Stimulated activated CD4-positive, alpha-beta T cell treated with anti-CD3 and anti-CD28 coated beads, TNF-alpha, amount 100 ng/mL, for 1 hour (primary cell): ENCODE measurements around the gene CGRRF1.

ENCODE experiments used
- DNase-seq, 3 donors: peaks; one replicate each; pipeline ENCODE4 v3.0.0-alpha.2; 2020; ENCODE audit warnings: low read depth in 3 of 3, low spot score in 1 of 3

The CGRRF1 gene

DNA sequence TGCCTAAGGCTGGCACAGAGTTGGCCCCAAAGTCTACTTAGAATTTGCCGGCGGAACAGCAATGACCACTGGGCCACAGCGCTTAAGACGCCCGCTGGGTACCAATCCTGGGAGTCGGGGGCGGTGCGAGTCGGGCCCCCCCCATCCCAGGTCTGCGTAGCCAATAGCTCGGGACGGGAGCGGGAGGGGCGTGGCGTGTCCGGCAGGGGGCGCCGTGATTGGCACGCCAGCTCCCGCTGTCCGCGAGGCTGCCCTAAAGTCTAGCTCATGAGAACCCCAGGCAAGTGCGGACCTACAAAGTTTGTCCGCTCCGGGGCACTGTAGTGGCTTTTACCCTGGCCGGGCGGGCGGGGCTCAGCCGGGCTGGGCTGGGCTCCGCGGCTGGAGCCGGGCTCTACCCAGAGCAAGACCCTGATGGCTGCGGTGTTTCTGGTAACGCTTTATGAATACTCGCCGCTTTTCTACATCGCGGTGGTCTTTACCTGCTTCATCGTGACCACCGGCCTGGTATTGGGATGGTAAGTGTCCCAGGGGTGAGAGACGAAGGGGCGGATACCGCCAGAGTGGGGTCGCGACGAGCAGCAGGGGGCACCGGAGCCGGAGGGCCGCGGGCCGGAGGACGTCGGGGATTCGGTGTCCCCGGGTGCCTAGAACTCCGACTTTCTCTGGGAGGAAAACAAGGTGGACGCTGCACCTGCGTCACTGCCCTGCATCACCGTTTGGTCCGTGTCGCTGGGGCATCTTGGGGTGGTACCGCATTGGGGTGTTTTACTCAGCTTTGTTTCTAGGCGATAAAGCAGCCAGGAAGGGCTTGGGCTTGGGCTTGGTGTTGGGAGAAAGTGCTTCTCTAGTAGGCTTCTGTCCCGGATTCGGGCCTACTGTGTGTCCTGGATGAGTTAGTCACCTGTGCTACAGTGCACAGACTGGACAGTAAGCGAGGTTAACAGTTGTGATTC lies at the start of gene CGRRF1:
TSS of gene CGRRF1 (plus strand) at position 361 of the 956 bp plus-strand sequence. CDS start at position 415, 54 bp downstream.
- peak; percentile 84 to 95 (median 88) for DNase-seq

DNA sequence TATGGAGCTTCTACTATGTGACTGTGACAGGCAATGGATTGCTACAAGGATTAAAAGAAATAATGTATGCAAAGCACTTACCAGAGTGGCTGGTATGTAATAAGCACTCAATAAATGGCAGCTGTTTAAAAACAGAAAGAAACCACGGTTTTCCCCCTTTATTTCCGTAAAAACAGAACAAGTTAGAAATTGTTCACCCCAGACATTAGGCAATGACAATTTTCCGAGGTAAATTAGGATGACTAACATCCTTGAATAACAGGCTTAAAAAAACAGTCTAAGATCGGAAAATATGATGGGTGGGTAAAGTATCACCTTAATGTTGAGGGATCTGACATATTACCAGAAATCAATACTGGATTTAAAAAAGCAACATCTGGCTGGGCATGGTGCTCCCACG lies 47.7 kb upstream of the CGRRF1 start:
- DNase-seq = no peak

DNA sequence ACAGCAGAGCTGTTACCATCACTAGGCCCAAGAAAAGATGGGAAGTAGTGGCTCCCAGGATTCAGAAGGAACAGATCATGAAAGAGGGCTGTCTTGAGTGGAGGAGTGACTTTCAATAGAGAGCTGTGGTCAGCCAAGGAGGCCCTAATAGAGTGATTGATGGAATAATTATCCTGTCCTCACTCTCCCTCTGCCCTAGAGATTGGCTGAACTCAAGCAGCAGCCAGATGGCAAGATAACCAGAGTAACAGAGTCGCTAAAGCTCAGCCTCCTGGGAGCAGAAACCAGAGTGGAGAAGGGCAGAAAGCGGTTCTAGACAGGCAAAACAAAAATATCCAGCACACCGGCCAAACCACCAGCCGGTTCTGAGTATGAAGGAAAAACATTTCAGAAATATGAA lies 44.1 kb upstream of the CGRRF1 start:
- no peak for DNase-seq

- no peak for DNase-seq
Measured at GRCh38 chr14:54467280-54467679, 42.4 kb upstream of the CGRRF1 start.

DNA sequence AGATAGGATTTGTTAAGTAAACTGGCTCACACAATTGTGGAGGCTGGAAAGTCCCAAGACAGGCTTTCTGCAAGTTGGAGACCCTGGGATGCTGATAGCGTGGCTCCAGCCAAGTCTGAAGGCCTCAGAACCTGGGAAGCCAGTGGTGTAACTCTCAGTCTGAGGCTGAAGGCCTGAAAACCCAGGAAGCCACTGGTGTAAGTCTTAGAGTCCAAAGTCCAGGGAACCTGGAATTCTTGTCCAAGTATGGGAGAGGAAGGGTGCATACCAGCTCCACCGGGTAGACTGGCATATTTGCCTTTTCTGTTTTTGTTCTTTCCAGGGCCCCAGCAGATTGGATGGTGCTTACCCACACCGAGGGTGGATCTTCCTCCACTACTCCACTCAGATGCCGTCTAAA lies 39.0 kb upstream of the CGRRF1 start:
- DNase-seq = no peak

DNA sequence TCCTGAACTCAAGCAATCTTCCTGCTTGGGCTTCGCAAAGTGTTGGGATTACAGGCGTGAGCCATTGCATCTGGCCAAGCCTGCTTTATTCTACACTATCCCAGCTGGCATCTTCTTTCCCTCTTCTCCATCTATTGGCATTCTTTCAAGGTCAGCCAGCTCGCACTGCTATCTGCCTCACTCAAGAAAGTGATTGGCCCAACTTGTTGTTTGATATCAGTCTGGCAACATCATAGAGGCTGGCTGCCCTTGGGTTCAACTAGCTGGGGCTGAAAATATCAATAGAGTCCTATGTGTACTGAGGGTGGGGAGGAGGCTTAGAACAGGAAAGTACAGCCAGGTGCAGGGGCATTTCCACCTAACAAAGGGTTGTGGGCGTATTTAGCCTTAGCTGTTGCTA lies 38.1 kb upstream of the CGRRF1 start:
- DNase-seq = no peak

- no peak for DNase-seq
Measured at GRCh38 chr14:54472315-54472714, 37.4 kb upstream of the CGRRF1 start.

- no peak for DNase-seq
Measured at GRCh38 chr14:54474232-54474793, 35.4 kb upstream of the CGRRF1 start.

- DNase-seq = no peak
Measured at GRCh38 chr14:54475187-54475899, 34.4 kb upstream of the CGRRF1 start.

DNA sequence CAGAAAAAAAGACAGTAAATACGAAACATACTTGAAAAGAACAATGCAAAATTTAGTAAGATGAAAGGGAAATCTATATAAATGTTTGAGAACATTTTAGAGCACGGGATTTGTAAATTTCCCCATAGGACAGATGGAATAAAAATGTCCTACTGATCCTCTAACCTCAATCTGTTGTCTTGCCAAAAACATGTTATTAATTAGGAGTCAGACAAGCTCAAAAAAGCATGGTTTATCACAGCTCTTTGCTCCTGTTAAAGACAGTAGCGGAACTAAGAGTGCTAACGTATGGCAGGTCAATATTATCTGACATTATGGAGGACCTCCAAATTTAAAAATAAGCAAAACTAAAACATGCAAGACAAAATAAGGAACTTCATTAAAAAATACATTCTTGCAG lies 33.8 kb upstream of the CGRRF1 start:
- no peak for DNase-seq

GRCh38 chr14:54478636-54479215 lies 31.0 kb upstream of the CGRRF1 start:
- no peak for DNase-seq

DNA sequence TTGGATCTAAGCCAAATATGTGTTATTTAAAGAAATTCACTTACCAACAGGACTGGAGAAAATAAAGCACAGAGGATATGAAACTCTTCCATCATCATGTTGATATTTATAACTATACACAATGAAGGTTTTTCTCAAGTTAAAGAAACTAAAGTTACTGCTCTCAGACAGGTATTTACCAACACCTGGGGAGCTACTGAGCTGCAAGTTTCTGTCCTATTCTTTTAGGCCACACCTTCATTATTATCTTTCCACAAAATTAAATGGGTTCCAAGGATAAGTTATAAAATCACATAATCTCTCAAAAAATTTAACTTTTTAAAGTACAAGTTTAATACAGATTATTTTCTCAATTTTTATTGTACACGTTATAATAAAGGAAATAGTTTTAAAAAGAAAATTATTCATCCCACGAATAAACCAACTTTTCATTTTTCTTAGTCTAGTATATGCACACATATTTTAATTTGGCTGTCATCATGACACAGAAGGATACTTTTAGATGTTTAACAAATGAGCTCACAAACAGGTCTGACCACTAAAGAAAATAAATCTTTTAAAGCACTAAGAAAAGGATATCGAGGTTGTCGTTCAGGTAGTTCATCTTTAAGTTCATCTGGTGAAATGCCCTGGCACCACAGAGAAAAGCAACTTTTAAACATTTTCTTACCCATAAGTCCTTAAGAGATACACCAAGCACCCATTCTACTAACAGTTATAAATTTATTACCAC lies 28.7 kb upstream of the CGRRF1 start:
- no peak for DNase-seq

DNA sequence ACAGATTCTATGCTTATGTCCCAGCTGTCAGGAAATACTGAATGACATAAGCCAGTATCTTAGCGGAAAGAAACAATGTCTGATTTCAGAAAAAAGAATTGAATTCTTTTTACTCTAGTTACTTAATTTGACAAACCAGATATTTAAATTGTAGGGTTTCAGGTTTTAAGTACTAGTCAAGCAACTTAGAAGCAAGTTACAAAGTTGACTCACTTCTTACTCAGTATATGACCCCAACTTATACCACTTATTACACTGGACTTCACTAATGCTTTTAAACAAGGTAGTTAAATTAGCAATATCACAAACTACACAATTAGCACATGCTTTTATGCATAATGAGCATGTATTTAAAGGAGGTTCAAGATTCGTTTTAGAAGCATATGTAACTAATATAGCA lies 28.0 kb upstream of the CGRRF1 start:
- DNase-seq = no peak

- no peak for DNase-seq
Measured at GRCh38 chr14:54483073-54483745, 26.5 kb upstream of the CGRRF1 start.

DNA sequence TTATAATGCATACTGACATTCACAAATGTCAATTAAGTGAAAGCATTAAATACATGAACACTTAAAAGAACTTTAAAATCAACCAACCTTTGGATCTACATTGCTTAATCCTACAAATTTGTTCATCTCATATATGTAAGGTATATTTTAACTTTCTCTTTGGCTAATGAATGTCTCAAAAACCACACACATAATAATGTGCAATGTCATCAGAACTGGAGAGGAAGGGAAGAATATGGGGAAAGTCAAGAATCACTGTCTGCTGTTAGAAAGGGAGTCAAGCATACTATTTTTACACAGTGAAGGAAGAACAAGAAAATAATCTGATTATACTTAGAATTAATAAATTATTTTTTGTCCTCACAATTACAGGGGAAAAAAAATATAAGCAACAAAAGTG lies 25.9 kb upstream of the CGRRF1 start:
- no peak for DNase-seq

GRCh38 chr14:54486685-54487084 lies 23.0 kb upstream of the CGRRF1 start:
- no peak for DNase-seq

DNA sequence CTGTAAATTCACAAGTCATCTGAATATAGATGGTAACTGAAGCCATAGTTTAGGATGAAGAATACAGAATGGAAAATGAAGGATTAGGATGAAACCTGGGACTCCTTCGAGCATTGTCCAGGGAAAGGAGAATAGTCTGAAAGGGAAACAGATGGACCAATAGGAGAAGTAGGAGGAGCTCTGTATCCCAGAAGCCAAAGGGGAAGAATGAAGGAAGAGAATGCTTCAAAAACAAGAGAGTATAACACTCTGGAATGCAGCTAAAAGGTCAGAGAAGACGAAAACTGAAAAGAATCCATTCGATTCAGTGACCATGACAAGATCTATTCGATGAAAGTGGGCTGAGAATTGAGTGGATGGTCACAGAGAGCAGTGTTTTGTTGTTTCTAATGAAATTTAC lies 21.9 kb upstream of the CGRRF1 start:
- no peak for DNase-seq

- DNase-seq = peak in 1 of 3 donors; percentile 13
Measured at GRCh38 chr14:54488318-54488645, 21.4 kb upstream of the CGRRF1 start.

DNA sequence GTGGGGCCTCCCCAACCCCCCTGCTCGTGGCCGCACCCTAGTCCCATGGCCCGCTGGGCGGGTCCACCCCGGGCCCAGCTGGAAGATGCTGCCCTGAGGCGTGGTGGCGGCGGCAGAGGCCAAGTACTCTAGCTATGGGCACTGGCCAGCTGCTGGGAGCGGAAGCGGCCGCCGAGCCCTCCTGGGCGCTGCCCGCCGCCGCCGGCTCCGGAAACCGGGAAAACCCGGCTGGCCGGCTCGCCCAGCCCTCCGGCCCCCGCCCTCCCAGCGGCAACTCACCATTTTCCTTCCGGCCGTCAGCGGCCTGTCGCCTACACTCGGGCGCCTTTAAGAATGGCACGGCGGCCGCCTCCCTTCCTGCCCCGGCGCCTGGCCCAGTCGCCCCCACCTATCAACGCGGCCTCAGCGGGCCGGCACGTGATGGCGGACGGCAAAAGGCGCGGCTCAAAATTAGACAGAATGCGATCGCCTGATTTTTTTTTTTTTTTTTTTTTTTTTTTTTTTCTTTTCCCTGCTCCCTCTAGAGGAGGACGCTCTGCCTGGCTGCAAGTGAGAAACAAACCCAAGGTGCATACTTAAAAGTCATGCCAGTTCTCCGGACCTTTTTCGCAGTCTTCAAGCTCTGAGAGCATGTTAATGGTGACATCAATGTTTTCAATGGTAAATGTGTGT lies 20.9 kb upstream of the CGRRF1 start, which contains the start of gene GMFB:
TSS of gene GMFB (minus strand) at position 335 of the 672 bp plus-strand sequence. CDS start at position 282, 53 bp downstream.
- DNase-seq = peak; percentile 68 to 79 (median 77)

DNA sequence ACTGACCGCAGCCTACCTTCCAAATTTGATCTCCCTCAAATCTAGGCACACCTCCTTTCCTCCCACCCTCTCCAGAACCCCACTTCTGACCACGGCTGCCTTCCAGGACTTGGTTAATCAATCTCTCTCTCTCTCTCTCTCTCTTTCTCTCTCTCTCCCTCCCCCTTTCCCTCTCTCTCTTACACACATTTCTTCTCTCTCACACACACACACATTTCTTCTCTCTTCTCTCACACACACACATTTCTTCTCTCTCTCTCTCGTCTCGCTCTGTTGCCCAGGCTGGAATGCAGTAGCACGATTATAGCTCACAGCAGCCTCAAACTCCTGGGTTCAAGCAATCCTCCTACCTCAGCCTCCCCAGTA lies 20.4 kb upstream of the CGRRF1 start:
- DNase-seq = no peak
